OCI-LY3 (cell line): Measurements from ENCODE around the gene SLC24A1.

Experiments used
- H2AFZ ChIP-seq: fragments of 200-600, 300-600 bp; shearing (Covaris generic); 2 replicates; pipeline ENCODE4 v1.6.0; 2014; ENCODE audit warnings: antibody characterized with exemption, low read depth, low read length
- H3K27ac ChIP-seq: fragments of 200-600, 300-600 bp; sonication (generic); 2 replicates; pipeline ENCODE4 v1.5.1; 2014; ENCODE audit warnings: mild to moderate bottlenecking, low read length, moderate library complexity, mixed read lengths
- H3K27me3 ChIP-seq: fragments of 200-600, 300-600 bp; sonication (generic); 2 replicates; pipeline ENCODE4 v1.6.1; 2014; ENCODE audit warnings: low read depth, low read length, mixed read lengths
- H3K36me3 ChIP-seq: fragments of 200-600, 300-600 bp; sonication (generic); replicated peaks from 2 replicates; pipeline ENCODE3; 2014; ENCODE audit warnings: low read depth, low read length, mixed read lengths
- H3K4me1 ChIP-seq: fragments of 300-600, 200-600 bp; sonication (generic); 2 replicates; pipeline ENCODE4 v1.6.1; 2014; ENCODE audit warnings: low read length, mixed read lengths
- H3K4me2 ChIP-seq: fragments of 200-600, 300-600 bp; sonication (generic); 2 replicates; pipeline ENCODE4 v1.6.1; 2014; ENCODE audit warnings: low read length, mixed read lengths
- H3K4me3 ChIP-seq: fragments of 300-600, 200-600 bp; sonication (generic); 2 replicates; pipeline ENCODE4 v1.5.1; 2014; ENCODE audit warnings: antibody characterized with exemption, mild to moderate bottlenecking, low read length, moderate library complexity
- H3K79me2 ChIP-seq: fragments of 300-600, 200-600 bp; shearing (Covaris generic); 2 replicates; pipeline ENCODE4 v1.6.1; 2014; ENCODE audit warnings: mild to moderate bottlenecking, low read length, mixed read lengths
- H3K9ac ChIP-seq: fragments of 300-600, 200-600 bp; shearing (Covaris generic); 2 replicates; pipeline ENCODE4 v1.6.0; 2014; ENCODE audit warnings: mild to moderate bottlenecking, low read length, moderate library complexity
- H3K9me3 ChIP-seq: fragments of 200-600, 300-600 bp; shearing (Covaris generic); 2 replicates; pipeline ENCODE4 v1.6.1; 2014; ENCODE audit warnings: low read length, mixed read lengths; ENCODE audit not compliant: insufficient read depth
- H4K20me1 ChIP-seq: fragments of 200-600, 300-600 bp; sonication (generic); 2 replicates; pipeline ENCODE4 v1.6.1; 2016; ENCODE audit warnings: low read length, mixed read lengths; ENCODE audit not compliant: insufficient read depth
- CTCF ChIP-seq: fragments of 200-600, 300-600 bp; sonication (generic); IDR thresholded peaks from 2 replicates; pipeline ENCODE4 v1.5.1; 2014; ENCODE audit warnings: antibody characterized with exemption, low read length, low read depth
- EZH2phosphoT487 ChIP-seq: fragments of 200-600 bp; shearing (Covaris generic); IDR thresholded peaks from 2 replicates; pipeline ENCODE4 v1.6.1; 2018; ENCODE audit warnings: antibody characterized with exemption, mixed run types, low read depth

The SLC24A1 gene

DNA sequence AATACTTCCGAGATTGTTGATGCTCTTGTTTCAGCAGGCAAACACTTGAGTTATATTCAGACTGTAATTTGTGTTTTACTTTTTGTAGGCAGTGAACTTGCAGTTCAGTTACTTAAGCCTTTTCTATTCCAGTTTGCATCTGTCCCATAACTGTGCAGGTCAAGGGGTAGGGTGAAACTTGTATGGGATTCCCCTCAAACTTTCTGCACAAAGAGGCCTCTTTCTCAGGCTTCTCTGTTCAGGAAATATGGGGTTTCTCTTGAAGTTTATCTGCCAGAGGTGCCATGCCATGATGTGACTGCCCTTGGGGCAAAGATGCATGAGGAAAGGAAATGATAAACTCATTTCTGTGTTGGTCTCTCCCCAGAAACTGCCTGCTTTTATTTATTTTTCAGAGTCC lies 66.7 kb downstream of the SLC24A1 start:
- peaks cover 6% of the 10 kb centered on the region; the same call in 1 of the 2 replicates for H4K20me1 ChIP-seq
- peaks cover 23% of the 10 kb centered on the region for H3K4me1 ChIP-seq
- peaks cover 5% of the 10 kb centered on the region; the same call in 1 of the 2 replicates for H3K9me3 ChIP-seq
- no peak overlapping the region for H3K9ac ChIP-seq
- H3K36me3 ChIP-seq = peaks cover 61% of the 10 kb centered on the region
- H3K4me2 ChIP-seq = no peak overlapping the region
- H3K27me3 ChIP-seq = no peaks in the 10 kb centered on the region
- H2AFZ ChIP-seq = no peak overlapping the region
- no peak overlapping the region for H3K27ac ChIP-seq
- no peaks in the 10 kb centered on the region for H3K79me2 ChIP-seq
- TF ChIP-seq CTCF (no peak), EZH2phosphoT487 (no peak)
- H3K4me3 ChIP-seq = no peak overlapping the region

DNA sequence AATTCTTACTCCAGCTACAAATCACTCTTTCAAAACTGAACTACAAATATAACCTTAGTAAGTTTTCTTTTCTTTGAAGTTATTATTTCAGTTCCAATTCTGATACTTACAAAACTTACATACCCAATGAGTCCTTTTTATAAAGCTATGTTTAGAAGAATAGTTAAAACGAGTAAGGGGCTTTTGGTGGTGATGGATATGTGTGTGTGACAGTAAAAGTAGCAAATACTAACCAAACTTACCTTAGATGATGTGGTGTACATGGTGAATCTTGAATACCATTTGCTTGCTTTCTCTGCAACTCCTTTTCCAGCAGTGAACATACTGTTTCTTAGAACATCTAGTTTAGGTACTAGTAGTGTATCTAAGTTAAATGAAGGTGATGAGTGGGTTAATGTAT lies 68.4 kb downstream of the SLC24A1 start:
- H3K4me3 ChIP-seq = no peak overlapping the region

GRCh38 chr15:65690778-65691177 lies 69.0 kb downstream of the SLC24A1 start:
- Histone ChIP-seq H3K9me3 (peaks cover 5% of the 10 kb centered on the region; the same call in 1 of the 2 replicates), H3K9ac (no peak overlapping the region), H3K27ac (no peak overlapping the region), H3K27me3 (no peaks in the 10 kb centered on the region), H2AFZ (no peak overlapping the region), H3K4me2 (no peak overlapping the region), H3K4me3 (no peak overlapping the region), H3K4me1 (peaks cover 23% of the 10 kb centered on the region), H4K20me1 (peaks cover 6% of the 10 kb centered on the region; the same call in 1 of the 2 replicates), H3K79me2 (no peaks in the 10 kb centered on the region), H3K36me3 (peaks cover 70% of the 10 kb centered on the region)
- TF ChIP-seq CTCF (no peak), EZH2phosphoT487 (no peak)

More for the DNA sequence above, 68.4 kb downstream of the SLC24A1 start:
- peaks cover 66% of the 10 kb centered on the region for H3K36me3 ChIP-seq
- H3K79me2 ChIP-seq = no peaks in the 10 kb centered on the region
- H3K9ac ChIP-seq = no peak overlapping the region
- peaks cover 6% of the 10 kb centered on the region; the same call in 1 of the 2 replicates for H4K20me1 ChIP-seq
- H3K27ac ChIP-seq = no peak overlapping the region
- H3K4me2 ChIP-seq = no peak overlapping the region
- H2AFZ ChIP-seq = no peak overlapping the region
- H3K4me1 ChIP-seq = peaks cover 23% of the 10 kb centered on the region
- H3K27me3 ChIP-seq = no peaks in the 10 kb centered on the region
- peaks cover 5% of the 10 kb centered on the region; the same call in 1 of the 2 replicates for H3K9me3 ChIP-seq
- TF ChIP-seq CTCF = no peak

GRCh38 chr15:65695081-65695480 lies 73.3 kb downstream of the SLC24A1 start:
- Histone ChIP-seq H3K9me3 (no peaks in the 10 kb centered on the region), H4K20me1 (no peaks in the 10 kb centered on the region; the same call in 1 of the 2 replicates), H3K9ac (no peak overlapping the region), H3K4me1 (peaks cover 13% of the 10 kb centered on the region), H2AFZ (no peak overlapping the region), H3K36me3 (peaks cover 53% of the 10 kb centered on the region), H3K79me2 (no peaks in the 10 kb centered on the region), H3K4me3 (no peak overlapping the region), H3K27ac (no peak overlapping the region), H3K27me3 (no peaks in the 10 kb centered on the region), H3K4me2 (no peak overlapping the region)
- TF ChIP-seq EZH2phosphoT487 = no peak
